HCT116 (cell line): ENCODE data around the gene HERPUD1. TPM values are rescaled to one million over a fixed set of nuclear protein-coding genes. Genes with fewer than 3 reads are reported as not detected.

Source experiments
- ATAC-seq: fragments of 200-7000 bp; cut with Tn5 transposase; 2 replicates; pipeline ENCODE4 v1.9.1; 2020; ENCODE audit warnings: mild to moderate bottlenecking, moderate library complexity
- BruUV-seq: library from RNA; stranded (reverse); fragments of 400-500 nt; replicated peaks from 2 replicates; lab custom pipeline; 2021; lab: Mats Ljungman, UMichigan
- CTCF ChIA-PET: fragments of 300-600 bp; sonication (Branson Sonifier 250); formaldehyde crosslinking; loops from one replicate; lab custom pipeline; 2021; ENCODE audit warnings: antibody characterized with exemption; lab: Charles Lee
- POLR2A ChIA-PET: fragments of 300-600, 350-600 bp; sonication (Branson Sonifier 250); formaldehyde crosslinking; loops from one replicate; lab custom pipeline; 2021; ENCODE audit warnings: antibody characterized with exemption; lab: Charles Lee
- RAD21 ChIA-PET, 2 experiments: fragments of 300-600 bp; sonication (Branson Sonifier 250); formaldehyde crosslinking; loops; one replicate each; lab custom pipeline; 2023; ENCODE audit warnings: low total read pairs in 2 of 2; ENCODE audit not compliant: uncharacterized antibody in 2 of 2, unreplicated experiment in 2 of 2, low non-redundant PET in 1 of 2; lab: Charles Lee
- DNase-seq: peaks from one replicate; pipeline ENCODE4 v3.0.0-alpha.2; 2010; ENCODE audit warnings: low read depth, low spot score
- H2AFZ ChIP-seq: fragments of 200-600 bp; shearing (Covaris generic), sonication (generic); 2 replicates; pipeline ENCODE4 v1.6.1; 2017; ENCODE audit warnings: low read depth, mixed run types, mixed read lengths, antibody characterized with exemption, low read length; ENCODE audit not compliant: poor library complexity, severe bottlenecking
- H3K27ac ChIP-seq: 2 replicates; pipeline ENCODE4 v1.5.1; 2012; ENCODE audit warnings: low read depth, low read length
- H3K27me3 ChIP-seq: fragments of 200-600 bp; sonication (generic); 2 replicates; pipeline ENCODE4 v1.6.1; 2016; ENCODE audit warnings: mixed run types, low read length, mixed read lengths; ENCODE audit not compliant: insufficient read depth
- H3K36me3 ChIP-seq, 2 experiments: fragments of 200-500 bp in 1 of 2; fragments of 200-600 bp in 1 of 2; sonication (Bioruptor generic) in 1 of 2; sonication (generic) in 1 of 2; 2 replicates each; pipeline versions ENCODE4 v1.5.1 to v1.6.1; 2014 to 2016; ENCODE audit warnings: low read length in 2 of 2, inconsistent platforms in 1 of 2, mixed read lengths in 1 of 2, mixed run types in 1 of 2; ENCODE audit not compliant: insufficient read depth in 2 of 2, control insufficient read depth in 1 of 2
- H3K4me1 ChIP-seq, 2 experiments: fragments of 200-600 bp in 1 of 2; sonication (generic) in 1 of 2; 2 replicates each; pipeline versions ENCODE4 v1.5.1 to v1.6.1; 2012 to 2017; ENCODE audit warnings: low read length in 2 of 2, inconsistent platforms in 1 of 2, mild to moderate bottlenecking in 1 of 2, mixed read lengths in 1 of 2, mixed run types in 1 of 2, moderate library complexity in 1 of 2; ENCODE audit not compliant: insufficient read depth in 2 of 2, control insufficient read depth in 1 of 2
- H3K4me2 ChIP-seq: fragments of 200-600 bp; sonication (generic); 2 replicates; pipeline ENCODE4 v1.6.1; 2017; ENCODE audit warnings: mixed run types, low read length, mixed read lengths
- H3K4me3 ChIP-seq, 2 experiments: fragments of 200-600 bp in 1 of 2; sonication (generic) in 1 of 2; replicated peaks in 1 of 2; 2 replicates each; pipeline ENCODE4 v1.5.1; 2011 to 2016; ENCODE audit warnings: low read length in 2 of 2, control low read depth in 1 of 2, low read depth in 1 of 2, mild to moderate bottlenecking in 1 of 2, mixed read lengths in 1 of 2, mixed run types in 1 of 2
- H3K79me2 ChIP-seq: fragments of 200-600 bp; sonication (generic); 2 replicates; pipeline ENCODE4 v1.6.1; 2017; ENCODE audit warnings: mild to moderate bottlenecking, mixed run types, low read length, moderate library complexity, mixed read lengths; ENCODE audit not compliant: insufficient read depth
- H3K9ac ChIP-seq: fragments of 200-600 bp; sonication (generic); 2 replicates; pipeline ENCODE4 v1.6.1; 2016; ENCODE audit warnings: low read length, mixed read lengths
- H3K9me2 ChIP-seq: fragments of 200-600 bp; sonication (generic), shearing (Covaris generic); 2 replicates; pipeline ENCODE4 v1.6.1; 2017; ENCODE audit warnings: mixed run types, mild to moderate bottlenecking, moderate library complexity; ENCODE audit not compliant: insufficient read depth
- H3K9me3 ChIP-seq, 2 experiments: fragments of 200-500 bp in 1 of 2; fragments of 200-600 bp in 1 of 2; sonication (Bioruptor generic) in 1 of 2; sonication (generic) in 1 of 2; 2 replicates each; pipeline ENCODE4 v1.6.1; 2014 to 2017; ENCODE audit warnings: low read length in 2 of 2, mixed read lengths in 2 of 2, inconsistent platforms in 1 of 2, low read depth in 1 of 2, mild to moderate bottlenecking in 1 of 2, mixed run types in 1 of 2, moderate library complexity in 1 of 2; ENCODE audit not compliant: control insufficient read depth in 1 of 2, insufficient read depth in 1 of 2
- H4K20me1 ChIP-seq: fragments of 200-600 bp; sonication (generic), shearing (Covaris generic); 2 replicates; pipeline ENCODE4 v1.6.1; 2017; ENCODE audit warnings: mixed run types, mild to moderate bottlenecking, moderate library complexity; ENCODE audit not compliant: insufficient read depth
- ATF3 ChIP-seq: IDR thresholded peaks from 2 replicates; pipeline ENCODE4 v1.6.1; 2012
- EGR1 ChIP-seq: IDR thresholded peaks from 2 replicates; pipeline ENCODE4 v1.6.1; 2012; ENCODE audit warnings: low read depth
- ELF1 ChIP-seq: IDR thresholded peaks from 2 replicates; pipeline ENCODE4 v1.6.1; 2012; ENCODE audit warnings: low read depth, borderline replicate concordance
- EZH2phosphoT487 ChIP-seq: fragments of 200-600 bp; IDR thresholded peaks from 2 replicates; pipeline ENCODE4 v1.6.1; 2018; ENCODE audit warnings: antibody characterized with exemption, borderline replicate concordance
- JUND ChIP-seq: IDR thresholded peaks from 2 replicates; pipeline ENCODE4 v1.6.1; 2012
- MAX ChIP-seq: IDR thresholded peaks from 2 replicates; pipeline ENCODE4 v1.6.1; 2012
- POLR2A ChIP-seq: IDR thresholded peaks from 2 replicates; pipeline ENCODE4 v1.7.0; 2011; ENCODE audit warnings: borderline replicate concordance; ENCODE audit not compliant: insufficient read depth, insufficient read length; ENCODE audit errors: extremely low read depth
- POLR2AphosphoS5 ChIP-seq: IDR thresholded peaks from 2 replicates; pipeline ENCODE4 v1.6.1; 2011; ENCODE audit warnings: mild to moderate bottlenecking, low read depth, low read length, moderate library complexity
- REST ChIP-seq: IDR thresholded peaks from 2 replicates; pipeline ENCODE4 v1.6.1; 2012; ENCODE audit warnings: low read depth
- SIN3A ChIP-seq: IDR thresholded peaks from 2 replicates; pipeline ENCODE4 v1.6.1; 2012; ENCODE audit warnings: low read depth
- ZNF274 ChIP-seq: fragments of 200-500 bp; sonication (Bioruptor generic); IDR thresholded peaks from 2 replicates; pipeline ENCODE4 v1.6.1; 2014; ENCODE audit warnings: mild to moderate bottlenecking, low read depth, low read length, inconsistent platforms
- intact Hi-C: fragments of 100-400 bp; cut with micrococcal nuclease; formaldehyde crosslinking; loops from 2 replicates; pipeline ENCODE4 v1.10.0; 2022
- total RNA-seq: library from RNA; stranded (reverse); gene quantifications from one replicate; pipeline ENCODE4 v1.2.1, GENCODE V29; 2021; ENCODE audit not compliant: unreplicated experiment

Gene HERPUD1
- total RNA-seq, 1 experiment from 2014 or later = 113 TPM

- Histone ChIP-seq H2AFZ (no peak overlapping the region), H3K4me2 (no peak overlapping the region), H3K27me3 (no peaks in the 10 kb centered on the region), H3K9me3 (no peaks in the 10 kb centered on the region), H3K79me2 (no peaks in the 10 kb centered on the region), H3K9me2 (no peaks in the 10 kb centered on the region), H3K27ac (no peak overlapping the region), H3K36me3 (no peaks in the 10 kb centered on the region), H3K4me3 (no peak overlapping the region), H4K20me1 (no peaks in the 10 kb centered on the region), H3K4me1 (no peaks in the 10 kb centered on the region; a peak in 1 of 4 replicates), H3K9ac (no peak overlapping the region)
- CTCF ChIA-PET = no interaction called here
- no TSS peak for BruUV-seq
- intact Hi-C loops = no loop called here
- DNase-seq = no peak
- ATAC-seq = no peak
- RAD21 ChIA-PET = no interaction called here
- TF ChIP-seq EGR1 = no peak
- TF ChIP-seq ATF3 = no peak
- no peak for TF ChIP-seq JUND
- no peak for TF ChIP-seq MAX
- no peak for TF ChIP-seq ZNF274
- POLR2A ChIA-PET = no interaction called here
Measured at GRCh38 chr16:56892705-56893104, 39.2 kb upstream of the HERPUD1 start.

- RAD21 ChIA-PET = no interaction called here
- Histone ChIP-seq H3K36me3 (no peaks in the 10 kb centered on the region), H3K4me1 (no peaks in the 10 kb centered on the region; a peak in 1 of 4 replicates), H3K9me3 (no peaks in the 10 kb centered on the region), H3K4me2 (no peak overlapping the region), H3K9me2 (no peaks in the 10 kb centered on the region), H3K9ac (no peak overlapping the region), H4K20me1 (no peaks in the 10 kb centered on the region), H3K79me2 (no peaks in the 10 kb centered on the region), H2AFZ (no peak overlapping the region), H3K27me3 (no peaks in the 10 kb centered on the region), H3K27ac (no peak overlapping the region), H3K4me3 (no peak overlapping the region)
- ATAC-seq (peak; percentile 36), DNase-seq (no peak)
- no TSS peak for BruUV-seq
- POLR2A ChIA-PET = no interaction called here
- intact Hi-C loops = no loop called here
- CTCF ChIA-PET = no interaction called here
- TF ChIP-seq POLR2A = no peak
- no peak for TF ChIP-seq POLR2AphosphoS5
- TF ChIP-seq ATF3 = no peak
- no peak for TF ChIP-seq EZH2phosphoT487
- TF ChIP-seq ELF1 = no peak
- TF ChIP-seq REST = no peak
- TF ChIP-seq SIN3A = no peak
Measured at GRCh38 chr16:56894331-56894917, 37.5 kb upstream of the HERPUD1 start.
